ENCODE measurements around the gene CGNL1. TPM values are rescaled to one million over a fixed set of nuclear protein-coding genes. Genes with fewer than 3 reads are reported as not detected.

Gene CGNL1
- total RNA-seq, 1 donor from 2014 or later: 5.4 TPM

DNA sequence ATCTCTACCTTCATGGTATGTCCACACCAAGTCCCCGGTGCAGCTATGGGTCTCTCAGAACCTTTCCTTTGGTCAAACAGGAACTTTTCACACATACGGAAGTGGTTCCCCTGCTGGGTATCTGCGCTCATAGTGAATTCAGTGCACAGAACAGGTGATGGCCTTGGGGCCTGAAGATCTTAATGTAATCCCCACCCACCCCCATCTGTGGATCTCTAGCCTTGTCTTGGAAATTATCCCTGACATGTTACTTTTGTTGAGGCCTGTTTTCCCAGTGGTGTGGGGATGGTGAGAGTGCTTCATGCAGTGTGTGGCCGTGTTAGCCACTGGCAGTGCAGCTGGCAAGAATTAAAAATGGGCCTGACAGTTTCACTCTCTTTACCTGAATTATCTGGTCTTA lies 143.5 kb downstream of the CGNL1 start:
- no peaks in the 10 kb centered on the region for H3K4me1 Mint-ChIP-seq (ENCODE audit: low read depth, unreplicated experiment)
- TF ChIP-seq, protein P1, sequence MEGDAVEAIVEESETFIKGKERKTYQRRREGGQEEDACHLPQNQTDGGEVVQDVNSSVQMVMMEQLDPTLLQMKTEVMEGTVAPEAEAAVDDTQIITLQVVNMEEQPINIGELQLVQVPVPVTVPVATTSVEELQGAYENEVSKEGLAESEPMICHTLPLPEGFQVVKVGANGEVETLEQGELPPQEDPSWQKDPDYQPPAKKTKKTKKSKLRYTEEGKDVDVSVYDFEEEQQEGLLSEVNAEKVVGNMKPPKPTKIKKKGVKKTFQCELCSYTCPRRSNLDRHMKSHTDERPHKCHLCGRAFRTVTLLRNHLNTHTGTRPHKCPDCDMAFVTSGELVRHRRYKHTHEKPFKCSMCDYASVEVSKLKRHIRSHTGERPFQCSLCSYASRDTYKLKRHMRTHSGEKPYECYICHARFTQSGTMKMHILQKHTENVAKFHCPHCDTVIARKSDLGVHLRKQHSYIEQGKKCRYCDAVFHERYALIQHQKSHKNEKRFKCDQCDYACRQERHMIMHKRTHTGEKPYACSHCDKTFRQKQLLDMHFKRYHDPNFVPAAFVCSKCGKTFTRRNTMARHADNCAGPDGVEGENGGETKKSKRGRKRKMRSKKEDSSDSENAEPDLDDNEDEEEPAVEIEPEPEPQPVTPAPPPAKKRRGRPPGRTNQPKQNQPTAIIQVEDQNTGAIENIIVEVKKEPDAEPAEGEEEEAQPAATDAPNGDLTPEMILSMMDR (IDR thresholded peaks at IDR 0.05; ENCODE audit: partially characterized antibody, unreplicated experiment): no peak
- no peak overlapping the region for H3K4me3 Mint-ChIP-seq (ENCODE audit: unreplicated experiment)
- H3K27me3 Mint-ChIP-seq (ENCODE audit: unreplicated experiment): no peaks in the 10 kb centered on the region
- H3K9me3 Mint-ChIP-seq (ENCODE audit: unreplicated experiment): no peaks in the 10 kb centered on the region
- DNase-seq: no peak
- H3K27ac Mint-ChIP-seq (ENCODE audit: unreplicated experiment): no peak overlapping the region
- H3K36me3 Mint-ChIP-seq (ENCODE audit: unreplicated experiment): no peaks in the 10 kb centered on the region

DNA sequence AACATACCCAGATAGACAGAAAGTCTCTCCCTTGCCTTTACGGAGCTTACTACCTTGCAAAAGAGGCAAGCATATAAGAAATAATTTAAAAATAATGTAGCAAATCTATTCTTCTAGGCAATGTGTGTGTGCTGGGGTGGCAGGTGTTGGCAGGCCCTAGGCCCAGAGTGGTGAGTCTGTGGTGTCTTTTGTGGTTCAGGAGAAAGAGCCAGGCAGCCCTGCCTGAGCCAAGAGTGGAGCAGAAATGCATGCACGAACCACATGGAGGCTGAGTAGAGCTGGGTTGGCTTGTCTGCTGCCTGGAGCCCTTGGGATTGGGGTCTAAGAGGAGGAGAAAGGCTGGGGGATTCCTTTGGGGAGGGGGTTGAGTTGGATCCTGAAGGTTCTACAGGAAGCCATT lies 145.2 kb downstream of the CGNL1 start:
- Mint-ChIP-seq H3K4me1 (ENCODE audit: low read depth, unreplicated experiment) (no peaks in the 10 kb centered on the region), H3K36me3 (ENCODE audit: unreplicated experiment) (no peaks in the 10 kb centered on the region), H3K27me3 (ENCODE audit: unreplicated experiment) (no peaks in the 10 kb centered on the region), H3K27ac (ENCODE audit: unreplicated experiment) (no peak overlapping the region), H3K4me3 (ENCODE audit: unreplicated experiment) (no peak overlapping the region), H3K9me3 (ENCODE audit: unreplicated experiment) (no peaks in the 10 kb centered on the region)
- TF ChIP-seq, protein P1 (IDR thresholded peaks at IDR 0.05; ENCODE audit: partially characterized antibody, unreplicated experiment): no peak
- DNase-seq: no peak

DNA sequence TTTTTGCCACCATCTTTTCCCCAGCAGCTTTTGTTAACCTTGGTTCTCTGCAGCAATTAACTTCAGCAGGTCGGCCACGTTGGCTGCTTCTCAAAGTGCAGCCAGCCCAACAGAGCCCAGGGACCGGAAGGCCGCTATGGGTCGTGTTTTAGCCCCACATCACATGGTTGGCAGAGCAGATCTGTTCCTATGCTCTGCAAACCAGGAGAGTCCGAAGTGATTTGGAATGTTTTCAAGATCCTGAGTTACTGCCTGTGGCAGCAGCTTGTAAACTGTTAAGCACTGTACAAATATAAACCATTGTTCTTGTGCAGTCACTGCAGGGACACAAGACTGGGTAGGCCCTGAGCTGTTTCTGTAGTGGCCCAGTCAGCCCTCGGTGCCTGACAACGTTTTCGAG lies 145.8 kb downstream of the CGNL1 start:
- TF ChIP-seq, protein P1 (IDR thresholded peaks at IDR 0.05; ENCODE audit: partially characterized antibody, unreplicated experiment): no peak
- Mint-ChIP-seq H3K9me3 (ENCODE audit: unreplicated experiment) (no peaks in the 10 kb centered on the region), H3K27ac (ENCODE audit: unreplicated experiment) (no peak overlapping the region), H3K36me3 (ENCODE audit: unreplicated experiment) (no peaks in the 10 kb centered on the region), H3K4me1 (ENCODE audit: low read depth, unreplicated experiment) (no peaks in the 10 kb centered on the region), H3K4me3 (ENCODE audit: unreplicated experiment) (no peak overlapping the region), H3K27me3 (ENCODE audit: unreplicated experiment) (no peaks in the 10 kb centered on the region)
- no peak for DNase-seq

DNA sequence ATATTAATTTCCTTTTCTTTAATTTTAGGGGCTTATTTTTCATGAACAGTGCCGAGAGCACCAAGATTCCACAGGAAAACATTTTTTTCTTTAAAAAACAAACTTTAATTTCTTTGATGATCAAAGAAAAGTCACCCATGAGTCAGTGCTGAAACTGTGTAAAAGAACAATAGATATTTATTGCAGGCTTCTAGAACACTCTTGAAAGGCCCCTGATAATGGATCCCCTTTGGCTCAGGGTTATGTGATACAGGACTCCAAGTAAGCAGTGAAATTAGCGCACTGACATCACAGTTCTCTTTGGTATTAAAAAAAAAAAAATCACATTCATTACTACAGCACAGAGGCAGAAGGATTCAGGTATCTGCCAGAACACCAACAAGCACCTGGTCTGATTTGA lies 149.3 kb downstream of the CGNL1 start:
- DNase-seq: no peak
- H3K36me3 Mint-ChIP-seq (ENCODE audit: unreplicated experiment): no peaks in the 10 kb centered on the region
- TF ChIP-seq, protein P1 (IDR thresholded peaks at IDR 0.05; ENCODE audit: partially characterized antibody, unreplicated experiment): no peak
- peaks cover 14% of the 10 kb centered on the region for H3K4me1 Mint-ChIP-seq (ENCODE audit: low read depth, unreplicated experiment)
- H3K4me3 Mint-ChIP-seq (ENCODE audit: unreplicated experiment): no peak overlapping the region
- no peak overlapping the region for H3K27ac Mint-ChIP-seq (ENCODE audit: unreplicated experiment)
- H3K9me3 Mint-ChIP-seq (ENCODE audit: unreplicated experiment): no peaks in the 10 kb centered on the region
- peaks cover 2% of the 10 kb centered on the region for H3K27me3 Mint-ChIP-seq (ENCODE audit: unreplicated experiment)

DNA sequence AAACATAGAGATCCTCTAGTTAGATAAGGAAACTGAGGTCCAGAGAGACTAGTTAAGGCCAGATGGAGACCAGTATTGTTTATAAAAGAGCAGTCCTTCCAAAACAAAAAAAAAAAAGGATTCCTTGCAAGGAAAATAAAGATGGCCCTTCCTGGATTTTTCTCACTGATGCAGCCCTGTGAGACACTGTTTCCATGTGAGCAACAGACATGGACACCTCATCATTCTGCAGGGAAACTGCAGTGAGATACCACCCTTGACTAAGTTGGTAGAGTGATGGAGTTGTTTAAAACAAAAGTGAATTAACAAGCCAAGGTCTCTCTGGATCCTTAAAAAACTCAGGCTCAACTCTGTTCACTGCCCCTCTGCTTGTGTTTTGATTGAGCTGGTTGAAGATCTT lies 149.8 kb downstream of the CGNL1 start:
- Mint-ChIP-seq H3K36me3 (ENCODE audit: unreplicated experiment) (no peaks in the 10 kb centered on the region), H3K4me3 (ENCODE audit: unreplicated experiment) (no peak overlapping the region)
- TF ChIP-seq, protein P1 (IDR thresholded peaks at IDR 0.05; ENCODE audit: partially characterized antibody, unreplicated experiment): no peak

More for the DNA sequence above, 149.8 kb downstream of the CGNL1 start:
- Mint-ChIP-seq H3K9me3 (ENCODE audit: unreplicated experiment) (no peaks in the 10 kb centered on the region), H3K27me3 (ENCODE audit: unreplicated experiment) (peaks cover 2% of the 10 kb centered on the region), H3K4me1 (ENCODE audit: low read depth, unreplicated experiment) (peaks cover 15% of the 10 kb centered on the region), H3K27ac (ENCODE audit: unreplicated experiment) (no peak overlapping the region)
- DNase-seq: no peak

Measured in glutamatergic neuron (in vitro differentiated cells).